ENCODE measurements around the gene ITGA5. TPM values are rescaled to one million over a fixed set of nuclear protein-coding genes. Genes with fewer than 3 reads are reported as not detected.
"Not testable (repeated sequence)": the region's sequence is repeated elsewhere in the genome, so short reads cannot be mapped to it uniquely, and the experiment has no call there.

The ITGA5 gene
- total RNA-seq, 1 donor from 2014 or later, result 1.8 TPM

DNA sequence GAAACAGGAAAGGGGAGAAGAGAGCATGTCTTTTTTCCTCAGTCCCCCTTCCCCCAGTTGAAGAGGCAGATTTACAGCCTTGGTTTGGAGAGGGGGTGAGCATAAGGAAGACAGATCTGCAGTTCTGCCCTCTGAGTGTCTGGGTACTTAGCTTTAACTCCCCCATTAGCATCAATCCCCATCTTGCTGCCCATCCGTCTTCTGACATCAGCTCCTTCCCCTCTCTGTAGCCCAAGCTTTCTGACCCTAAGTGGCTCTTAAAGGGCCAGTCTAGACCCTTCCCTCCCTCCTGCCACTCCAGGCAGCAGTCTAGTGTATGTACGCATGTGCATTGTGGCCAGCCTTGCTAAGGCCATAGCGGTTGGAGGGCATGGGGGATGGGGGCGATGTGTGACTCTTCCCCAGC lies 62.1 kb downstream of the ITGA5 start:
- no peak for DNase-seq
- peaks cover 41% of the 10 kb centered on the region for H3K4me1 Mint-ChIP-seq (ENCODE audit: low read depth, unreplicated experiment)
- H3K27me3 Mint-ChIP-seq (ENCODE audit: unreplicated experiment), result peaks cover 9% of the 10 kb centered on the region
- H3K36me3 Mint-ChIP-seq (ENCODE audit: unreplicated experiment), result no peaks in the 10 kb centered on the region
- H3K9me3 Mint-ChIP-seq (ENCODE audit: unreplicated experiment), result peaks cover 7% of the 10 kb centered on the region
- H3K27ac Mint-ChIP-seq (ENCODE audit: unreplicated experiment), result peak overlapping the region; percentile 69
- peak overlapping the region; percentile 56 for H3K4me3 Mint-ChIP-seq (ENCODE audit: unreplicated experiment)
- TF ChIP-seq, protein P1, sequence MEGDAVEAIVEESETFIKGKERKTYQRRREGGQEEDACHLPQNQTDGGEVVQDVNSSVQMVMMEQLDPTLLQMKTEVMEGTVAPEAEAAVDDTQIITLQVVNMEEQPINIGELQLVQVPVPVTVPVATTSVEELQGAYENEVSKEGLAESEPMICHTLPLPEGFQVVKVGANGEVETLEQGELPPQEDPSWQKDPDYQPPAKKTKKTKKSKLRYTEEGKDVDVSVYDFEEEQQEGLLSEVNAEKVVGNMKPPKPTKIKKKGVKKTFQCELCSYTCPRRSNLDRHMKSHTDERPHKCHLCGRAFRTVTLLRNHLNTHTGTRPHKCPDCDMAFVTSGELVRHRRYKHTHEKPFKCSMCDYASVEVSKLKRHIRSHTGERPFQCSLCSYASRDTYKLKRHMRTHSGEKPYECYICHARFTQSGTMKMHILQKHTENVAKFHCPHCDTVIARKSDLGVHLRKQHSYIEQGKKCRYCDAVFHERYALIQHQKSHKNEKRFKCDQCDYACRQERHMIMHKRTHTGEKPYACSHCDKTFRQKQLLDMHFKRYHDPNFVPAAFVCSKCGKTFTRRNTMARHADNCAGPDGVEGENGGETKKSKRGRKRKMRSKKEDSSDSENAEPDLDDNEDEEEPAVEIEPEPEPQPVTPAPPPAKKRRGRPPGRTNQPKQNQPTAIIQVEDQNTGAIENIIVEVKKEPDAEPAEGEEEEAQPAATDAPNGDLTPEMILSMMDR (IDR thresholded peaks at IDR 0.05; ENCODE audit: partially characterized antibody, unreplicated experiment), result no peak

DNA sequence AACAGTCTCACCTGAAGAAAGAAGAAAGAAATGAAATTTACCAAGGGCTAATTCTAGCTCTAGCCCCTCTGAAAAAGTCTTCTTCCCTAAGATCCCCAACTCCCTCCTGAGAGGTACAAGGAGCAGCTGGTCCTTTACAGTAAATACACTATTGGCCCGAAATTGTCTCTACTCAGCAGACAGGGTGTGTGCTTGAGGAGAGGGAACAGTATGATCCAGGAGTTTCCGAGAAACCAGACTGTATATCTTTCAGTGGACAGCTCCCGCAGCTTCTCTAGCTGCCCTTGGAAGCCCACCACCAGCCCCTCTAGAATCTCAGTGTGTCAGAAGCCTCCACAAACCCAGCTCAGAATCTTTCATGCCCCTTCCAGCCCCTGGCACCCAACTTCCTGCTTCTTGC lies 62.8 kb downstream of the ITGA5 start:
- Mint-ChIP-seq H3K27ac (ENCODE audit: unreplicated experiment) (peak overlapping the region; percentile 29), H3K27me3 (ENCODE audit: unreplicated experiment) (peaks cover 11% of the 10 kb centered on the region), H3K4me1 (ENCODE audit: low read depth, unreplicated experiment) (peaks cover 48% of the 10 kb centered on the region), H3K4me3 (ENCODE audit: unreplicated experiment) (peak overlapping the region; percentile 56), H3K36me3 (ENCODE audit: unreplicated experiment) (peaks cover 3% of the 10 kb centered on the region), H3K9me3 (ENCODE audit: unreplicated experiment) (peaks cover 7% of the 10 kb centered on the region)
- no peak for DNase-seq
- TF ChIP-seq, protein P1 (IDR thresholded peaks at IDR 0.05; ENCODE audit: partially characterized antibody, unreplicated experiment), result no peak

DNA sequence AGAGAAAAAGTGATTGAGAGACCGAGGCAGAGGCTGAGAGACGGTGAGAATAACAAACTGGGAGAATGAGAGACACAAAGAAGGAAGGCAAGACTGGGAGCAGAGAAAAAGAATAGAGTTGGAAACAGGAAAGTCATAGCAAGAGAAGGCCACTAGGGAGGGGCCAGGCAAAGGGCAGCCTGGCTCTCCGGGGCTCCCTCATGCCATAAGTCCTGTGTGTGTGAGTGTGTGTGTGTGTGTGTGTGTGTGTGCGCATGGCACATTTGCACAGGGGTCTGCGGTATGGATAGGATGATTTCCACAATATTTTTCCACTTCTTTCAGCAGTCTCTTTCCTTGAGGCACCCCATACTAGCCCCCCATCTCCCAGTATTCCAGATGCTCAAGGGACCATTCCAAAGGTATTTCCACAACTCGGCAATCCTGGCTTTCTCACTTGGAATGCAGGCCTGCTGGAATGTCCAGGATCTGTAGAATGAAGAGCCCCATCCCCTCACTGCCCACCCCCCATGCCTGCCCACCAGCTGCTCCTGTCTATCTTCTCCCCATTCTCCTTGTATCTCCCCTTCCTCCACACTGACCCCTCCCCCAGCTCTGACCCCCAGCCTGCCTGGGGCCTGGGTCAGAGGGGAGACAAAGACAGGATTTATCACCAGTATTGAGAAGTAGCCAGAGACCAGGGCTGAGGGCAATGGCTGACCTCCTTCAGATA lies 63.8 kb downstream of the ITGA5 start:
- Mint-ChIP-seq H3K27me3 (ENCODE audit: unreplicated experiment) (peaks cover 11% of the 10 kb centered on the region), H3K4me1 (ENCODE audit: low read depth, unreplicated experiment) (peaks cover 50% of the 10 kb centered on the region), H3K36me3 (ENCODE audit: unreplicated experiment) (peaks cover 8% of the 10 kb centered on the region), H3K27ac (ENCODE audit: unreplicated experiment) (peak overlapping the region; percentile 77), H3K4me3 (ENCODE audit: unreplicated experiment) (peak overlapping the region; percentile 74), H3K9me3 (ENCODE audit: unreplicated experiment) (peaks cover 11% of the 10 kb centered on the region)
- no peak for DNase-seq
- TF ChIP-seq, protein P1 (IDR thresholded peaks at IDR 0.05; ENCODE audit: partially characterized antibody, unreplicated experiment), result no peak

DNA sequence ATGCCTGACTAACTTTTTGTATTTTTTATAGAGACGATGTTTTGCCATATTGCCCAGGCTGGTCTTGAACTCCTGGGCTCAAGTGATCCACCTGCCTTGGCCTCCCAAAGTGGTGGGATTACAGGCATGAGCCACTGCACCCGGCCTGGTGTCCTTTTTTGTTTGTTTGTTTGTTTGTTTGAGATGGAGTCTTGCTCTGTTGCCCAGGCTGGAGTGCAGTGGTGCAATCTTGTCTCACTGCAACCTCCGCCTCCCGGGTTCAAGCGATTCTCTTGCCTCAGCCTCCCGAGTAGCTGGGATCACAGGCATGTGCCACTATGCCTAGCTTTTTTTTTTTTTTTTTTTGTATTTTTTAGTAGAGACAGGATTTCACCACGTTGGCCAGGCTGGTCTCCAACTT lies 64.8 kb downstream of the ITGA5 start:
- H3K4me3 Mint-ChIP-seq (ENCODE audit: unreplicated experiment); H3K27ac Mint-ChIP-seq (ENCODE audit: unreplicated experiment); H3K36me3 Mint-ChIP-seq (ENCODE audit: unreplicated experiment); H3K9me3 Mint-ChIP-seq (ENCODE audit: unreplicated experiment); DNase-seq: not testable (repeated sequence)
- peaks cover 11% of the 10 kb centered on the region for H3K27me3 Mint-ChIP-seq (ENCODE audit: unreplicated experiment)
- peaks cover 57% of the 10 kb centered on the region for H3K4me1 Mint-ChIP-seq (ENCODE audit: low read depth, unreplicated experiment)

DNA sequence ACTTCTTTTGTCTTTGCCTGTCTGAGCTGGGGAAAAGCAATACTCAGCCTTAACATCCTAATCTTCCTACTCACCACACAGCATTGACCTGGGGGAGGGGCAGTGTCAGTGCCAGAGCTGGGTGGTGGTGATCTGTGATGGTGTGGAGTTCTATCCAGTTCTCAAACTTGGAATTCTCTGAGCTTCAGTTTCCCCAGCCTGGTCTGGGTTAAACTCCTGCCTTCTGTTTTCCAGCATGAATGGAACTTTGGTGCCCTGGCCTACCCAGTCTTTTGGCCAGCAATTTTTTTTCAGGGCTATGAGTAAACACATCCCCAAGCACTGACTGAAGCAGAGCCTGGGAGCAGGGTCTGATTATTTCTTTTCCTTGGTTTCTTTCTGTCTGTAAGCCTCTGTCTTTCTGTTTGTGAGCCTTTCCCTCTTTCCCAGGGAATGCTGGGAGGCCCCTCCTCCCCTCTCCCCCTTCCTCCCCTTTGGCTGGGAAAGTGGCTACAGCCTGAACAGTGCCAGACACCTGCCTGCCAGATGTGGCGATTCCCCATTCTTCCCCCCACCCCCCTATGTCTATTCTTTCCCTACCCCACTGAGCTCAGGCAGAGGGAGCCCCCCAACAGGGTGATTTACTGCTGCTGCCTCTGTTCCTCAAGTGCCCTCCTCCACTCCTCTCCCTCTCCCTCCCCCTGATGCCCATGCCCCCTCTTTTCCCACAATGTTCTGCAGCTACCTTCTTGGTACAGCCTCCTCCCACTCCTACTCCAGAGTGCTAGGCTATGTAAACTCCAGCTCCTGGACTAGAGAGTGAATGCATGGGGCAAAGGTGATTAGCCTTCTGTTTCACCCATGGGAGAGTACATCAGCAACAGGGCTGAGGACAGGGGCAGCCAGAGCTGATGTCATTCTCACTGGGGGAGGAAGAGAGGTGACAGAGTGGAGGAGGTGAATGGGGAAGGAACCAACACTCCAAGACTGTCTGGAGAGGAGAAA lies 65.9 kb downstream of the ITGA5 start:
- Mint-ChIP-seq H3K9me3 (ENCODE audit: unreplicated experiment) (peaks cover 10% of the 10 kb centered on the region), H3K27me3 (ENCODE audit: unreplicated experiment) (peaks cover 11% of the 10 kb centered on the region), H3K36me3 (ENCODE audit: unreplicated experiment) (peaks cover 8% of the 10 kb centered on the region), H3K4me1 (ENCODE audit: low read depth, unreplicated experiment) (peaks cover 59% of the 10 kb centered on the region), H3K27ac (ENCODE audit: unreplicated experiment) (peak overlapping the region; percentile 57), H3K4me3 (ENCODE audit: unreplicated experiment) (peak overlapping the region; percentile 86)
- TF ChIP-seq, protein P1 (IDR thresholded peaks at IDR 0.05; ENCODE audit: partially characterized antibody, unreplicated experiment), result no peak
- peak; percentile 38 for DNase-seq

Data from glutamatergic neuron (in vitro differentiated cells).